GM18520 (cell line): Measurements from ENCODE around the gene GJA4.
"Not testable (repeated sequence)": the region's sequence is repeated elsewhere in the genome, so short reads cannot be mapped to it uniquely, and the experiment has no call there.

Source experiments
- ATAC-seq: cut with Tn5 transposase; IDR thresholded peaks from one replicate; pipeline ENCODE4 v1.9.1; 2021; ENCODE audit not compliant: unreplicated experiment

The GJA4 gene

DNA sequence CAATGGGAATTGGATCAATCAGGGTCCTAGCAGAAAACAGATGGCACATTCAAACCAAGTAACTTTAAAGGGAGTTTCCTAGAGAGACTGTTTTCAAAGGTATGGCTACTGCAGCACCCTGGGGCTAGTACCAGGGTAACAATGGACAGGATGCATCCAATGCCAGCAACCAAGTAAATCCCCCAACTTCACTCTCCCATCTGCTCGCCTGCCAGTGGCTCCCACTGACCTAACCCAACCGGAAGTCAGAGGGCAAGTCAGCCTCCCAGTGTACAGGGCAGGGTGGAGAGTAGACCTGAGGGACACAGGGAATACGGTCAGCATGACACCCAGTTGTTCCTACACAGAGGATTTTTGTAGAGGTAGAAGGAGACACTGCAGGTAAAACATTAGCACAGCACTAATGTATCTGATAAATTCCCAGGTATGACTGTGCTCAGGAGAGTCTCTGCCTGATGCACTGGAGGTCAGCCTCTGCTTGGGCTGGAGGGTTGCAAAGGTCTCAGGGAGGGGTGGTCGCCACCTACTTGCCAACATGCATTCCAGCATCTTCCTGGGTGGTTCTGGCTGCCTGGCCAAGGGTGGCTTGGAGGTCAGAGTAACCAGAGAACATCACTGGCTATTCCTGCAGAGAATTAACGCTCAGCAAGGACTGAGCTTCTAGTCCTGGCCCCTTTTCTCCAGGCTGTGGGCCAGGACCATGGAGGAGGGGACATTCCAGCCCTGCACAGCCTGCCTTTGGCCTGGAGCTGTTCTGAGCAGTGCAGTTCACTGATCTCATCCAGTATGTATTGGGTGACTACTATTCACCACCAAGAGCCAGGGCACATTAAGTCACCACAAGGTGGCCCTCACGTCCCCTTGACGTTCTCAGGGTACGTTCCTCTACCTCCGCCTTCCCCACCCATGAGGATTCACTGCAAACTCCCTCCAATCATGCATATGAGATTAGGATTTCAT lies 5.1 kb upstream of the GJA4 start:
- no peak for ATAC-seq

DNA sequence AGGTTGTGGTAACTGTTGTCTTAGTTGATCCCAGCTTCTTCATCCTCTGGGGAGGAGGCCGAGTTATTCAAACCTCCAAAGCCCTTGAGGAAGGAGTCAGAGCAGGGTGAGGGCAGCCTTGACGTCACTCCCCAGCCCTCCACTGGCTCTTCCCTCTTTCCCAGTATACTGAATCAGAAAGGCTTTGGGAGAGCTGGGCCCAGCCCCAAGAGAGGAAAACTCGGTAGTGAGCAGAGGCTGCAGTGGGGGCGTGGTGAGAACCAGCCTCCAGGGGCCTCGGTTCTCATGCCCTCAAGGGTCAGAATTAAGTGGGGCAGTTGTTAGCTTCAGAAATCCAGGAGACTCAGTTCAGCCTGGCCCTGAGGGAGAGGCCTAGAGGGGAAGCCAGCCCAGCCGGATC lies 1.8 kb upstream of the GJA4 start:
- no peak for ATAC-seq

DNA sequence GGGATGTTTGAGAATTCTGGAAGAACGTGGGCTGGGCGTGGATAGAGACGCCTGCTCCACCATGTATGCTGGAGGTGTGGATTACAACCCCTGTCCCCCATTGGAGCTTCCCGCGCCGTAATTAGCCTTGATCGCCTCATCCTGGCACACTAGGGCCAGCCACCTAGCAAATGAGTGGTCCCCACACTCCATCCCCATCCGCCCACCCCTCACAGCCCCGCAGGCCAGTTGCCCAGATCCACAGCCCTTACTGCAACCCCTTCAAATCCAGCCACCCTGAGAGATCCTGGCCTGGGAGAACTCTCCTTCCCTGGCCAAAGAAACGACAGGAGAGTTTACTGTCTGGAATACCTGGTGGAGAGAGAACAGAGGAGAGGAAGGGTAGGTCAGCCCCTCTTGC lies 375 bp upstream of the GJA4 start:
- no peak for ATAC-seq

DNA sequence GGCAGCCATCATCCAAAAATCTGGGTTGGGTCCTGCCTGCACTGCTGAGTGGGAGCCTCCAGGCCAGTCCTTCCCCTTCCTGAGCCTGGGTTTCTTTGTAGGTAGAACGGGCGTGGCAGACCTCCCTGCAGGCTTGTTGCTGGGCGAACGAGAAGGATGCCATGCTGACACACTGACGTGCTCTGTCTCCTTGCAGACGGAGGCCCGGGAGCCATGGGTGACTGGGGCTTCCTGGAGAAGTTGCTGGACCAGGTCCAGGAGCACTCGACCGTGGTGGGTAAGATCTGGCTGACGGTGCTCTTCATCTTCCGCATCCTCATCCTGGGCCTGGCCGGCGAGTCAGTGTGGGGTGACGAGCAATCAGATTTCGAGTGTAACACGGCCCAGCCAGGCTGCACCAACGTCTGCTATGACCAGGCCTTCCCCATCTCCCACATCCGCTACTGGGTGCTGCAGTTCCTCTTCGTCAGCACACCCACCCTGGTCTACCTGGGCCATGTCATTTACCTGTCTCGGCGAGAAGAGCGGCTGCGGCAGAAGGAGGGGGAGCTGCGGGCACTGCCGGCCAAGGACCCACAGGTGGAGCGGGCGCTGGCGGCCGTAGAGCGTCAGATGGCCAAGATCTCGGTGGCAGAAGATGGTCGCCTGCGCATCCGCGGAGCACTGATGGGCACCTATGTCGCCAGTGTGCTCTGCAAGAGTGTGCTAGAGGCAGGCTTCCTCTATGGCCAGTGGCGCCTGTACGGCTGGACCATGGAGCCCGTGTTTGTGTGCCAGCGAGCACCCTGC lies 1.4 kb downstream of the GJA4 start:
- ATAC-seq = no peak

DNA sequence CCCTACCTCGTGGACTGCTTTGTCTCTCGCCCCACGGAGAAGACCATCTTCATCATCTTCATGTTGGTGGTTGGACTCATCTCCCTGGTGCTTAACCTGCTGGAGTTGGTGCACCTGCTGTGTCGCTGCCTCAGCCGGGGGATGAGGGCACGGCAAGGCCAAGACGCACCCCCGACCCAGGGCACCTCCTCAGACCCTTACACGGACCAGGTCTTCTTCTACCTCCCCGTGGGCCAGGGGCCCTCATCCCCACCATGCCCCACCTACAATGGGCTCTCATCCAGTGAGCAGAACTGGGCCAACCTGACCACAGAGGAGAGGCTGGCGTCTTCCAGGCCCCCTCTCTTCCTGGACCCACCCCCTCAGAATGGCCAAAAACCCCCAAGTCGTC lies 2.0 kb downstream of the GJA4 start:
- no peak for ATAC-seq

DNA sequence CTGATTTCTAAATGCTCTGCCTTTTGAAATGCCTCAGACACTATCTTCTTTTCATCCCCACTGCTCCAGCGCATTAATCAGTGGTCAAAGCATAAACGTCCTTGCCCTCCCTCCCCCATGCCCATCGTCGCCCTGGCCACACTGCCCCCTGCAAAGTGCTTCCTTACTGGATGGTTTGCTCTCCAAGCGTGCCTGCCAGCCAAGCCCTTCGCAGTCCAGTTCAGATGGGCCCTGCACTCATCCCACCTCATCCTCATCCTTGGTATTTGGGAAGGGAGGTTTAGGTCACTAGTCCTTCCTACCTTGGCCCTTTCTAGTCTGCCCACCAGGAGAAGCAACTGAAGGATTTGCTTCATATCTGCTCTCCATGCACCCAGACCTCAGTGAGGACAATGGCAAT lies 3.1 kb downstream of the GJA4 start:
- ATAC-seq = no peak

DNA sequence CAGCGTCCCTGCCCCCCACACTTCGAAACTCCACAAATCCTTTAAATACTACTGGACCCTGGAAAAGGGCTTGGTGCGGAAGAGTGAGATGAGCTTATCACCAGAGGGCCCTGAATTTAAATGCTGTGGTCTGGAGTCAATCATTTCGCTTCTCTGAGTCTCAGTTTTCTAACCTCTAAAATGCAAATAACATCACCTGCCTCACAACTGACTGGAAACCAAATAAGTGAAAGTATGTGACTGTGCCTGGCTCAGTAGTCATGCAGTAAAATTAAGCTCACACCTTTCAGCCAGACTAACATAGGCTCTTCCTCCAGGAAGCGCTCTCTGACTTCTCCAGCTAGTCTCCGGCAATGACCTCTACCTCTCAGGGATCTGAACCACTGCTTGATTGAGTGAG lies 4.2 kb downstream of the GJA4 start:
- peak; percentile 74 for ATAC-seq

DNA sequence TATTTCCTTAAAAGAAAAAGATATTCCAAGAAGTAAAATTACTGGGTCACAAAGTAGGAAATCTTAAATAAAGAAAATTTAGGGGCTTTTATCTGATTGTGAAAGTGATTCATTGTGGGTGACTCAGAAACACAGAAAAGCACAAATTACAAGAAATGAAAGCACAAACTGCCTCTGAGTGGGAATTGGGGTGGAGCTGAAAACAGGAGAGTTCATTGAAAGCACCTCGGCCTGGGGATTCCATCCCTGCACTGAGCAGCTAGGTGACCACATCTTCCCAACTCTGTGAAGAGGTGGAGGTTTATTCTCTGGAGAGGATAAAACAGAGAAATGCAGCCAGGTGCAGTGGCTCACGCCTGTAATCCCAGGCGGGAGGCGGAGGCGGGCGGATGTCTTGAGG lies 7.4 kb downstream of the GJA4 start:
- ATAC-seq = no peak

DNA sequence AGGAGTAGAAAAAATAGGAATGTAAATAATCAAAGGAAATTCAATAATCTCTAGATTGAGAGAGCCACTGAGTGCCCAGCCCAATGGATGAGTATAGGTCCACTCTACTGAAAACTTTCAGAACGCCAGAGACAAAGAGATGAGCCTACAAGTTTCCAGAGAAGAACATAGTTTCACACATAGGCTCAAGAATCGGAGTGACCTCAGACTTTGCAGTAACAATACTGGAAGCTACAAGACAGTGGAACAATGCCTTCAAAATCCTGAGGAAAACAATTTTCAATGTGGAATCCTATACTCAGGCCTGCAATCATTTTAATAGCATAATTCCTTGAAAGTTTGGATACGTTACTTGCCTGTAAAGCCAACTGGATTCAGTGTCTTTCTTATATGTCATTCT lies 11.0 kb downstream of the GJA4 start:
- ATAC-seq = no peak

DNA sequence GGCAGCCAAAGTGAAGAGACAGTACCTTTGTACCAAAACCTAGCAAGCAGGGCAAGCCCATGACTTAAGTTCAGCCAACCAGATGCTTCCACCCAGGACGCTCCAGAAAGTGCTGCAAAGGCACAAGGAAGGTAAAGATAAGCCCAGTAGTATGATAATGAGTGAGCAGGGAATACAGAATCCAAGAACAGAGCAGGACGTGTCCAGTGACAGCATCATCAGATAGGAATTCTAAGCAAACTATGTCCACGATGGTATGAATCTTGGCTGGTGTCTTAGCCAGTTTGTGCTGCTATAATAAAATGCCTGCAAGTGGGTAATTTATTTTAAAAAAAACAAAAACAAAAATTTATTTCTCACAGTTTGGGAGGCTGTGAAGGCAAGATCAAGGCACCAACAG lies 13.6 kb downstream of the GJA4 start:
- ATAC-seq = no peak

DNA sequence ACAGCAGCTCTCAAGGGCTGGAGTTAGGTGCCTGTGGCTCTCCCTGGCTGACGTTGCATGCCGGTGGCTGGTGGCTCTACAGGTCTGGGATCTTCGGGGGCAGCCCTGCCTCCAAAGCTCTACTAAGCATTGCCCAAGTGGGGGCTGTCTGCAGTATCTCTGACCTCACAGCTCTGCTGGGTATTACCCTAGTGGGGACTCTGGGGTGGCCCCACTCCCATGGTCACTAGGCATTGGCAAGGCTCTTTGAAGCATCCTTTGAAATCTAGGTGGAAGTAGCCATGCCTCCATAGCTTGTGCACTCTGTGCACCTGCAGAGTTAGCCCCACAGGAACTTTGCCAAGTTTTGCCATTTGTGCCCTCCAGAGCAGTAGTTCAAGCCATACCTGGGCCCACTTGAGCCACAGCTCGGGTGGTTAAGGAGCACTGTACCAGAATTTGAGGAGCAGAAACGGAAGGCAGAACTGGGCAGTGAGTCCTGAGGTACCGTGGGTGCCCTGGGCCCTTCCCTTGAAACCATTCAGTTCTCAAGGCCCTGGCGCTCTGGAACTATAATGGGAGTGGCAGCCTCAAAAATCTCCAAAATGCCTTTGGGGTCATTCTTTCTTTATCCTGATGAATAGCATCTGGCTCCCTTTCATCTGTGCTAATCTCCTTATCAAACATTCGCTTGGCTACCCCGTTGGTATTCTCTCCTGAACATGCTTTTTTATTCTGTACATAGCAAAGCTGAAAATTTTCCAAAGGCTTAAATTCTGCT lies 15.4 kb downstream of the GJA4 start:
- ATAC-seq = no peak

DNA sequence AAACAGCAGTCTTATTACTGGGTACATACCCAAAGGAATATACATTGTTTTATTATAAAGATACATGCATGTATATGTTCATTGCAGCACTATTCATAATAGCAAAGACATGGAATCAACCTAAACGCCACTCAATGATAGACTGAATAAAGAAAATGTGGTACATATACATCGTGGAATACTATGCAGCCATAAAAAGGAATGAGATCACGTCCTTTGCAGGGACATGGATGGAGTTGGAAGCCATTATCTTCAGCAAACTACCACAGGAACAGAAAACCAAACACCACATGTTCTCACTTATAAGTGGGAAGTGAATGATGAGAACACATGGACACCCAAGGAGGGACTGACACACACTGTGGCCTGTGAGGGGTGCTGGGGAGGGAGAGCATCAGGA lies 18.0 kb downstream of the GJA4 start:
- ATAC-seq = not testable (repeated sequence)

DNA sequence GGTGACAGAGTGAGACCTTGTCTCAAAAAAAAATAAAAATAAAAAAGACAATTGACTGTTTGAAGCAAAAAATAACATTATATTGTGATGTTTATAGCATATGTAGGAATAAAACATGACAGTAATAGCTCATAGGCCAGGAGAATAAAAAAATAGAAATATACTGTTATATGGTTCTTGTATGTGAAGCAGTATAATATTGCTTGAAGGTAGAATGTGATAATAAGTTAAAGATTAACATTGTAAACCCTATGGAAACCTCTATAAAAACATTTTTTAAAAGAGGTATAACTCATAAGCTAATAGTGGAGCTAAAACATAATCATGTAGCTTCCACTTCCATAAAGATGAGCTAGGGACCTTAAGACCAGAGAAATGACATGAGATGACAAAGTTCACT lies 23.5 kb downstream of the GJA4 start:
- ATAC-seq = no peak

DNA sequence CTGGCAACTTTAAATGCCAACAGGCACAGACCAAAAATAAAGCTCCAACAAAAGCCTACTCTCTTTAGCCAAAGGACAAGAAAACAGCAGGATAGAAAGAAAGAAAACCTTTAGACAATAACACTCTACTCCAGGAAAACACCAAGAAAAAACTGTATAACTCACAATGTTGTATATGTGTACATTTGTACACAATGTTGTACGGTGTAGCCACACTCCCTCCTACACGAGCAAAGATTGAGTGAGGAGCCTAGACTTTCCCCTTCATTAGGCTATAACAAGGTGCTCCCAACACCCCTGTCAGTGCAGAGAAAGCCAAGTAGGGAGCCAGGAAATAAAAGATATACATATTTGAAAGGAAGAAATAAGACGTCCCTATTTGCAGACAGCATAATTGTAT lies 24.0 kb downstream of the GJA4 start:
- ATAC-seq = no peak

DNA sequence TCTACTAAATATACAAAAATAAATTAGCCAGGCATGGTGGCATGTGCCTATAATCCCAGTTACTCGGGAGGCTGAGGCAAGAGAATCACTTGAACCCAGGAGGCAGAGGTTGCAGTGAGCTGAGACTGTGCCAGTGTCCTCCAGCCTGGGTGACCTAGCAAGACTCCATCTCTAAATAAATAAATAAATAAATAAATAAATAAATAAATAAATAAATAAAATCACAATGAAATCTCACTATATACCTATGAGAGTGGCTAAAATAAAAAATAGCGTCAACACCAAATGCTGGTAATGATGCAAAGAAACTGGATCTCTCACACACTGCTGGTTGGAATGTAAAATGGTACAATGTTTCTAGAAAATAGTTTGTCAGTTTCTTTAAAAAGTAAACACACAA lies 26.1 kb downstream of the GJA4 start:
- ATAC-seq = not testable (repeated sequence)

DNA sequence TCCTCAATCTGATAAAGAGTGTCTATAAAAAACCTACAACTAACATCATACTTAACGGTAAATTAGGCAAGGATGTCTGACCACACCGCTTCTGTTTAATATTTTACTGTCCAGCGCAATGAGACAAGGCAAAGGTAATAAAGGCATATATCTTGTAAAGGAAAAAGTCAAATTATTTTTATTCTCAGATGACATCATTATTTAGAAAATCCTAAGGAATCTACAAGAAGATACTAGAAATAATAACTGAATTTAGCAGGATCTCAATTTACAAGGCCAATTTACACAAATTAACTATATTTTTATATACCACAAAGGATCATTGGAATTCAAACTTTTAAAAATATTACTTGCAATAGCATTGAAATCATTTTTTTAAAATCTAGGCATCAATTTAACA lies 29.4 kb downstream of the GJA4 start:
- ATAC-seq = no peak

DNA sequence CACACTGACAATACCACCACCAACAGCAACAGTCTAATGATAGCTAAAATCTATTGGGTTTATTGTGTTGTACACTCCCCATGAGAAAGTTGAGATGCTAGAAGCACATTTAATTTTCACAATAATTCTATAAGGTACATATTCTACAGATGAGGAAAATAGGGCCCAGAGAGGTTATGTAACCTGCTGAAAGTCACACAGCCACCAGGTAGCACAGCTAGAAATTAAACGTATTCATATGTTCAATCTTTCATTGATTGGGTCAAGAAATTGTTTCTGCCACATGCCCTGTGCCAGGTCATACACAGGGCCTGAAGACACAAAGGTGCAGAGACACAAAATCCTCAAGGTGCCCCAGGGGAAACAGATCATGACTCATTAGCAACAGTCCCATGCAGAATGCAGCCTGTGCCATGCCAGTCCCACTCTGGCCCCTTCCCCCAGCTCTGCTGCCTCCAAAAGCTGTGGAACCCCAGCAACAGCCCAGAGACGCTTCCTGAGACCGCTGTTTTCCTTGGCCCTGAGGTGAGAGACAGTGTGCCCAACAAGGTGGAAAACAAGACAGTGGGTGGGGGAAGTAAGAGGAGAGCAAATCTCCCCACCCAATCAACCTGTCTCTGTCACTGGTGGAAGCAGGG lies 32.1 kb downstream of the GJA4 start:
- ATAC-seq = no peak

DNA sequence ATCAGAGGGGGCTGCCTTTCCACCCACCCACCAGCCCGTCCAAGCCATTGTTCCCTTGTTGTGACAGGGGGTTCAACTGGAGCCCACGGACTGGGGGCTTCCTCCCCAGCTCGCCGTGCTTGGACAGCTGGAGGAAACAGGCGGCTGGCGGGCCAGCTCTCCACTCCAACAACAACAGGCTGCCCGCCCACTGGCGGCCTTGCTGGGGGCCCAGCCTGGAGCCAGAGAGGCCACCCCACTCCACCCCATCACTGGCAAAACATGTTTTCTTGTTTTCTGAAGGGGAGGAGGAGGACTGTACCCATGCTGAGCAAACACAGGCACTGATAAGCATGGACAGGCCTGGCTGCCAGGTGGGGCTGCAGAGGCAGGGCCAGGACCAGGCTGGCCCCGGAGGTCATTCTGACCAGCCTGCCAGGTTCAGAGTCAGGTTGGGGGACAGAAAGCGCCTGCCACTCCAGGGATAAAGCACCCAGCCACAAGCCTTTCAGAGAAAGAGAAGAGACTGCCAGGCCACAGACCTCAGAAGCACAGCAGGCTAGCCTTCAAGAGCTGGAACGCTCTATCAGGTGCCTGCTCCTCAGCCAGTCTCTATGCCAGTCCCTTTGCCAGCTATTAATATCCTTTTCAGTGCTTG lies 32.8 kb downstream of the GJA4 start:
- no peak for ATAC-seq

DNA sequence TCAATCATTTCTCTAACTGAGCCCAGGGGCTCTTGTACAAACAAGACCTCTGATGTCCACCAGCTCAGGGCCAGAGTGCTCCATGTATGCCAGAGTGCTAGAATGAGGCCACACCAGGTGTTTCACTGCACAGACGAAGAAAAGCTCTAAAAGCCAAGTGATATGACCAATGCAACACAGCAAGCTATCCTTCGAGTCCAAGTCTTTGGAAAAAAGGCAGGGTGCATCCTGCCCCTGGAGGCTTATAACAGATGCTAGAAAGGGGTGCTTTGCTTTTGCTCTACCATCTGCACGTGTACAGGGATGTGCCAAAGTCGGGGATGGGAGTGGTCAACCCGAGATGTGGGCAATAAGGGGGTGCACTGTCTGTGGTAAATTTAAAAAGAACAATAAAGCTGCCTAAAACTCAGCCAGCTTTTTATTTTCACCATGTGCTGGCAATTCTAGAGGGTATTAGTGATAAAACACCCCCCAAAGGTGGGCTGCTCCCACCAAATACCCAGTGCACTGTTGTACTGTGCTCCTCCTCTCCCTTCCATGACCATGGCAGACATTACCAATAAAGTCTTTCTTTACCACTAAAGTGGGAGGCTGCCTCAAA lies 34.6 kb downstream of the GJA4 start:
- no peak for ATAC-seq

DNA sequence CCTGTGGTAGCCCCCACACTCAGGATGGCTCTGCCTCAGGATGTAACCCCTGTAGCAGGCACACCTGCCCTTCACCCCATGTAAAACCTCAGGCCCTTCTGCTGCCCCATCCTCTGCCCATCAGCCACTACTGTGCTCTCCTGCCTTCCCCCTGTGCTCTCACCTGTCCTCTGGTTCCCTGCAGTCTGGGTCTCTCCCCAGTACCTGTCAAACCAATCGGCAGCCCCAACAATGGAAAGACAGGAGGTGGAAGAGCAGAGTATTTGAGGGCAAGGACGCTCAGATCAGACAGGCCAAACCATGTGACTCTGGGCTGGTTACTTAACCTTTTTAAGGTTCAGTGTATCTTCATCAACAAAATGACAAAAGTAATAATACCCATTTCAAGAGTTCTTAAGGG lies 35.8 kb downstream of the GJA4 start:
- no peak for ATAC-seq
